AG09309 (cell line): ENCODE data around the gene SZRD1.
"Not testable (repeated sequence)": the region's sequence is repeated elsewhere in the genome, so short reads cannot be mapped to it uniquely, and the experiment has no call there.

ENCODE experiments used
- DNase-seq: peaks from one replicate; pipeline ENCODE4 v3.0.0-alpha.2; 2010; ENCODE audit warnings: low read depth
- H3K4me3 ChIP-seq: 2 replicates; pipeline ENCODE4 v1.5.1; 2011; ENCODE audit warnings: mild to moderate bottlenecking, low read depth, low read length, moderate library complexity; ENCODE audit not compliant: control insufficient read depth
- TF ChIP-seq, protein P1 (sequence below): IDR thresholded peaks from 2 replicates; pipeline ENCODE4 v1.5.1; 2011; ENCODE audit warnings: mild to moderate bottlenecking, low read depth, low read length, inconsistent platforms; ENCODE audit not compliant: insufficient read depth, control insufficient read depth; ENCODE audit errors: missing control alignments

Gene SZRD1

DNA sequence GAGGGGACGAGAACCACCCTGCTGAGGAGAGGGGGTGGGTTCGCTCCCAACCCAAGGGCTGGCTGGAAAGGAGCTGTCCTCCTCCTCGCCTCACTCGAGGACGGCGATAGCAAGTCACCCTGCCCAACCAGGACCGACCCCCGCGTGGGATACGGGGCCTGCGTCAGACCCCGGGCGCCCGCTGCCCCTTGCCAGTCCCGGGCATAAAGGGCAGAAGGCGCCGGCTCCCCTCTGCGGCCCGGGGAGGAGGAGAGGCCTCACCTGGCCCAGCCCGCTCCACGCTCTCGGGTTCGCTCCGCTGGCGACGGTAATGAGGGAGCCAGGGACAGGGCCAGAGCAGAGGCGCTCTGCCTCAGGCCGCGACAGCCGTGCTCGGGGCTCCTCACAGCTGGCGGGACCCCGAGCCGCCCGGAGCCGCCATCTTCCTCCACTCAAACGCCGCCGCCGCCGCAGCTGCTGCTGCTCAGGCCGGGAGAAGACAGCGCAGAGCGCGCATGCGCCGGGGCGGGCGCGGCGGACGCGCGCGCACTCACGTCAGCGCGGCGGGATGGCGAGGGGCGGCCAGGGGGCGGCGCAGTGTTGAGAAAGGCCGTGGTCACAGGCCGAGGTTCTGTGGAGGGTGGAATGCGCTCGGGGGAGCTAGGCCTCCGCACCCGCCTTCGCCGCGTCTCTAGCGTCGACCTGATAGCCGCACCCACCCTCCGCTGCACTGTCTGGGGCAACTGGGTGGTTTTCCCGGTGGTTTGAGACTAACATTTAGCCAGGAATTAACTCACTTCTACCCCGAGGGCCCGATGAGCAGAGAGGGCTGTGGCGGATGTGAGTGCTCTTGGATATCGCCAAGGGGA lies 14.8 kb upstream of the SZRD1 start, which contains the start of gene FBXO42:
TSS of gene FBXO42 (minus strand) at position 487 of the 848 bp plus-strand sequence. CDS start 37,062 bp downstream, outside the sequence.
- peak within 1 kb of the TSS; percentile 70 for H3K4me3 ChIP-seq
- TF ChIP-seq, protein P1, sequence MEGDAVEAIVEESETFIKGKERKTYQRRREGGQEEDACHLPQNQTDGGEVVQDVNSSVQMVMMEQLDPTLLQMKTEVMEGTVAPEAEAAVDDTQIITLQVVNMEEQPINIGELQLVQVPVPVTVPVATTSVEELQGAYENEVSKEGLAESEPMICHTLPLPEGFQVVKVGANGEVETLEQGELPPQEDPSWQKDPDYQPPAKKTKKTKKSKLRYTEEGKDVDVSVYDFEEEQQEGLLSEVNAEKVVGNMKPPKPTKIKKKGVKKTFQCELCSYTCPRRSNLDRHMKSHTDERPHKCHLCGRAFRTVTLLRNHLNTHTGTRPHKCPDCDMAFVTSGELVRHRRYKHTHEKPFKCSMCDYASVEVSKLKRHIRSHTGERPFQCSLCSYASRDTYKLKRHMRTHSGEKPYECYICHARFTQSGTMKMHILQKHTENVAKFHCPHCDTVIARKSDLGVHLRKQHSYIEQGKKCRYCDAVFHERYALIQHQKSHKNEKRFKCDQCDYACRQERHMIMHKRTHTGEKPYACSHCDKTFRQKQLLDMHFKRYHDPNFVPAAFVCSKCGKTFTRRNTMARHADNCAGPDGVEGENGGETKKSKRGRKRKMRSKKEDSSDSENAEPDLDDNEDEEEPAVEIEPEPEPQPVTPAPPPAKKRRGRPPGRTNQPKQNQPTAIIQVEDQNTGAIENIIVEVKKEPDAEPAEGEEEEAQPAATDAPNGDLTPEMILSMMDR: peak; percentile 40
- DNase-seq: peak; percentile 40

- DNase-seq: no peak
- peak overlapping the region; percentile 70 for H3K4me3 ChIP-seq
- TF ChIP-seq, protein P1: no peak
Measured at GRCh38 chr1:16352842-16353535, 14.1 kb upstream of the SZRD1 start.

- H3K4me3 ChIP-seq: no peak overlapping the region
- no peak for DNase-seq
- TF ChIP-seq, protein P1: no peak
Measured at GRCh38 chr1:16354619-16355018, 12.4 kb upstream of the SZRD1 start.

DNA sequence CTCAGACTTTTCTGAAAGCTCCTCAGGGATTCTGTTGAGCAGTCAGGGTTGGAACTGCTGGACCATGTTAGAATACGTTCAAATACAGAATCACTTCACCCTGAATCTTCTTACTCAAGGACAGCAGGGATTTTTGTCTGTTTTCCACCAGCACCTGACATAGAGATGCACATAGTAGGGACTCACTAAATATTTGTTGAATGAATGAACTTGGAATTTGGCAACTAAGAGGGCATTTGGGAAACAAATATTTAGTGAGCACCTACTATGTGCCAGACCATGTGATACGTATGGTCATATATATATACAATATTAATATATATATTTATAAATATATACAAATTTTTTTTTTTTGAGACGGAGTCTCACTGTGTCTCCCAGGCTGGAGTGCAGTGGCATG lies 10.2 kb upstream of the SZRD1 start:
- no peak for DNase-seq
- TF ChIP-seq, protein P1: no peak
- H3K4me3 ChIP-seq: no peak overlapping the region

GRCh38 chr1:16365146-16365498 lies 1.9 kb upstream of the SZRD1 start:
- peak; percentile 77 for DNase-seq

DNA sequence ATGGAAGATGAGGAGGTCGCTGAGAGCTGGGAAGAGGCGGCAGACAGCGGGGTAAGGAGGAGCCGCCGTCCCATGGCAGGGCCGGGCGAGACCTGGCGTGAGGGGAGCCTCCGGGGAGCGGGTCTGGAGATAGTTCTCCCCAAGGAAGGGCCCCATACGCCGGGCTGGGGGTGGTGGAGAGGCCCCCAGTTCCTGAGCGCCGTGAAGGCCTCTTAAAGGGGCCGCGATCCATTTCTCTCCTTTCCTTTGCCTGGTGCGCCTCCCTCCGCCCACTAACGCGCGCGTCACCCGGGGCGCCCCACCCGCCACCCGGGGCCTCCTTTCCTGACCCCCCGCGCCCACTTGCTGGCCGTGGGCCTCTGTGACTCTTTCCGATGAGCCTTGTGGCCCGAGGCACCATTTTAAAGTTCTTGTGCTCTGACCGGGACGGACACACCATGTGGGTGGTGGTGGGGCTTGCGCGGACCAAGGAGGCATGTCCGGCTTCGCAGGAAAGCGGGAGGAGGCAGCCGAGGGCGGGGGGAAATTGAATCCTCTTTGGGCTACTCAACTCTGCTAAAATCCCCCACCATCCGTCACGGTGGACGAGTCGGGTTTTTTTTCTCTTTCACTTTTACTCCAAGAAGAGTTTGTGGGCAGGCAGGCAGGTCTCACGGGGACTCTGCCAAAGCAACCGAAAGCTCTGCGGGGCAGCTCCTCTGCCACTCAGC lies 371 bp downstream of the SZRD1 start:
- peak overlapping the region; percentile 80 for H3K4me3 ChIP-seq
- peak; percentile 46 for DNase-seq
- TF ChIP-seq, protein P1: no peak

More at GRCh38 chr1:16365146-16365498, 1.9 kb upstream of the SZRD1 start:
- not testable (repeated sequence) for H3K4me3 ChIP-seq
